DND-41 (cell line): ENCODE data around the gene KRTAP1-5.
"Not testable (repeated sequence)": the region's sequence is repeated elsewhere in the genome, so short reads cannot be mapped to it uniquely, and the experiment has no call there.

Experiments used
- ATAC-seq: fragments of 200-7000 bp; cut with Tn5 transposase; 3 replicates; pipeline ENCODE4 v1.9.1; 2021; ENCODE audit warnings: low read depth; ENCODE audit not compliant: insufficient read depth
- DNase-seq: peaks from one replicate; pipeline ENCODE4 v3.0.0-alpha.2; 2020
- H2AFZ ChIP-seq: 2 replicates; pipeline ENCODE4 v1.6.0; 2012; ENCODE audit warnings: low read depth, low read length
- H3K27ac ChIP-seq: 2 replicates; pipeline ENCODE4 v1.5.1; 2012; ENCODE audit warnings: low read length, inconsistent platforms
- H3K27me3 ChIP-seq: fragments of 200-600 bp; sonication (generic); 2 replicates; pipeline ENCODE4 v1.6.0; 2012; ENCODE audit warnings: low read length, mild to moderate bottlenecking, inconsistent platforms; ENCODE audit not compliant: insufficient read depth, poor library complexity
- H3K36me3 ChIP-seq: 2 replicates; pipeline ENCODE4 v1.5.1; 2012; ENCODE audit warnings: low read length, inconsistent platforms; ENCODE audit not compliant: insufficient read depth
- H3K4me1 ChIP-seq: 2 replicates; pipeline ENCODE4 v1.5.1; 2012; ENCODE audit warnings: mild to moderate bottlenecking, low read length; ENCODE audit not compliant: insufficient read depth
- H3K4me2 ChIP-seq: 2 replicates; pipeline ENCODE4 v1.6.0; 2012; ENCODE audit warnings: mild to moderate bottlenecking, moderate library complexity, low read length, inconsistent platforms; ENCODE audit not compliant: insufficient read depth
- H3K4me3 ChIP-seq, 2 experiments: fragments of 200-600 bp in 1 of 2; shearing (Covaris generic) in 1 of 2; 2 replicates each; pipeline ENCODE4 v1.5.1; 2012 to 2016; ENCODE audit warnings: inconsistent platforms in 2 of 2, low read length in 2 of 2, mild to moderate bottlenecking in 2 of 2, low read depth in 1 of 2, moderate library complexity in 1 of 2
- H3K79me2 ChIP-seq: 2 replicates; pipeline ENCODE4 v1.6.0; 2012; ENCODE audit warnings: low read length, inconsistent platforms; ENCODE audit not compliant: insufficient read depth
- H3K9ac ChIP-seq: 2 replicates; pipeline ENCODE4 v1.6.0; 2012; ENCODE audit warnings: low read depth, mild to moderate bottlenecking, inconsistent platforms, low read length, moderate library complexity
- H3K9me3 ChIP-seq: 2 replicates; pipeline ENCODE4 v1.5.1; 2012; ENCODE audit warnings: low read length, moderate library complexity, mild to moderate bottlenecking, inconsistent platforms; ENCODE audit not compliant: insufficient read depth, severe bottlenecking
- H4K20me1 ChIP-seq: 2 replicates; pipeline ENCODE4 v1.6.0; 2012; ENCODE audit warnings: low read length; ENCODE audit not compliant: insufficient read depth
- CTCF ChIP-seq: IDR thresholded peaks from 2 replicates; pipeline ENCODE4 v1.5.1; 2012; ENCODE audit warnings: borderline replicate concordance, low read length, moderate library complexity, mild to moderate bottlenecking; ENCODE audit not compliant: poor library complexity, severe bottlenecking; ENCODE audit errors: extremely low read depth
- EZH2 ChIP-seq: IDR thresholded peaks from 3 replicates; pipeline ENCODE4 v1.6.1; 2012; ENCODE audit warnings: borderline replicate concordance, low read depth, mild to moderate bottlenecking, moderate library complexity, low read length, inconsistent platforms; ENCODE audit not compliant: severe bottlenecking

Gene KRTAP1-5

GRCh38 chr17:41063449-41063848, 36.4 kb upstream of the KRTAP1-5 start:
- TF ChIP-seq CTCF (no peak), EZH2 (no peak)
- ATAC-seq (no peak), DNase-seq (no peak)
- no peaks in the 10 kb centered on the region for H3K79me2 ChIP-seq
- no peaks in the 10 kb centered on the region for H4K20me1 ChIP-seq
- no peaks in the 10 kb centered on the region for H3K4me1 ChIP-seq
- H3K36me3 ChIP-seq = no peaks in the 10 kb centered on the region
- no peak overlapping the region for H2AFZ ChIP-seq
- no peak overlapping the region for H3K4me3 ChIP-seq
- H3K9ac ChIP-seq = no peak overlapping the region
- no peak overlapping the region for H3K4me2 ChIP-seq
- no peaks in the 10 kb centered on the region for H3K9me3 ChIP-seq
- no peaks in the 10 kb centered on the region for H3K27me3 ChIP-seq
- H3K27ac ChIP-seq = no peak overlapping the region

DNA sequence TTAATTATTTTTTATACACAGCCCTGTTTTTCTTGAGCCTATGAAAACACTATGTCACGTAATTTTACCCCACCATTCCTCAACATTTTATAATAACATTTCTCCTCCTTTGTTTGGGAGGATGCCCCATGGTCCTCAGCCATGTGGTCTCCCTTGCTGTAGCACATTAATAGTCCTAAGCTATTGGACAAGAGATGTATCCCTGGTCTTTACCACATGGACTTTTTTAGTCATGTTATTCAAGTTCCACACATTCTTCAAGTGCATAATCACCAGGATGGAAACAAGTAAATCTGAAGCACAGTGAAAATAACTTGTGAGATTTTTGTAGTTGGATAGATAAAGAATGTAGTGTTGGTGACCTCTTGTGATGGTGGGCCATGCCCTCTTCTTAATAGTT, 35.0 kb upstream of the KRTAP1-5 start:
- no peak for TF ChIP-seq CTCF
- no peak for TF ChIP-seq EZH2
- H3K4me2 ChIP-seq = no peak overlapping the region

DNA sequence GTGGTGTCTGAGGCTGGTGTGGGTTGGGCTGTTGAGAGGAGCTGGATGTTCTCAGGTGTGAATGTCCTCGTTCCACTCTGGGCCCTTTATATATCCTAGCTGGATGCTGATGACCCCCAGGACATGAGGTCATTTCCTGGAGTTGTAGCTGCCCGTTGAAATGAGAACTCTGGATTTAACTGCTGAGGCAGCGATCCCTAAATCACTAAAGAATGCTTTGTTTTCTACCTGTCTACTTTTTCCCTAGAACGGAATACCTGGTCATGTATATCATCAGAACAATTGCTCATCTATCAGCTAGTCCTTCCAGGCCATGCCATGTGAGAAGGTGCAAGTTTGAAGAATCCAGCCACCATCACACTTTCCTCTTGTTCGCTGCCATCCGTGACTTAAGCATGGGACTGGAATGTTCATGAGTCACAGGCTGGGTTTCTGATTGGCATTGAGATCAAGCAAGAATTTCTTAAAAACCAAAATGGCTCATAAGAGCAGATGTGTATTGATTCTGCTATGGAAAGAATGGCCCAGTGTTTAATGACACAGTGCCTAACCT, 33.1 kb upstream of the KRTAP1-5 start, which contains the start of gene KRTAP2-3:
KRTAP2-3 (minus strand) TSS at position 63 of the 553 bp plus-strand sequence. CDS start 64 bp downstream, outside the sequence.
- Histone ChIP-seq H3K4me3 (no peak within 1 kb of the TSS), H3K9me3 (no peaks in the 10 kb centered on the region), H2AFZ (no peak within 1 kb of the TSS), H3K27me3 (no peaks in the 10 kb centered on the region), H3K9ac (no peak within 1 kb of the TSS), H3K4me2 (no peak within 1 kb of the TSS), H4K20me1 (no peaks in the 10 kb centered on the region), H3K27ac (no peak within 1 kb of the TSS), H3K4me1 (no peaks in the 10 kb centered on the region), H3K79me2 (no peaks in the 10 kb centered on the region), H3K36me3 (no peaks in the 10 kb centered on the region)
- ATAC-seq (no peak), DNase-seq (no peak)
- TF ChIP-seq EZH2 (no peak), CTCF (no peak)

More for the DNA sequence above, 35.0 kb upstream of the KRTAP1-5 start:
- Histone ChIP-seq H3K9ac (no peak overlapping the region), H3K79me2 (no peaks in the 10 kb centered on the region), H3K36me3 (no peaks in the 10 kb centered on the region), H3K9me3 (no peaks in the 10 kb centered on the region), H2AFZ (no peak overlapping the region), H3K27ac (no peak overlapping the region), H4K20me1 (no peaks in the 10 kb centered on the region), H3K27me3 (no peaks in the 10 kb centered on the region), H3K4me3 (no peak overlapping the region), H3K4me1 (no peaks in the 10 kb centered on the region)
- ATAC-seq (no peak), DNase-seq (no peak)

DNA sequence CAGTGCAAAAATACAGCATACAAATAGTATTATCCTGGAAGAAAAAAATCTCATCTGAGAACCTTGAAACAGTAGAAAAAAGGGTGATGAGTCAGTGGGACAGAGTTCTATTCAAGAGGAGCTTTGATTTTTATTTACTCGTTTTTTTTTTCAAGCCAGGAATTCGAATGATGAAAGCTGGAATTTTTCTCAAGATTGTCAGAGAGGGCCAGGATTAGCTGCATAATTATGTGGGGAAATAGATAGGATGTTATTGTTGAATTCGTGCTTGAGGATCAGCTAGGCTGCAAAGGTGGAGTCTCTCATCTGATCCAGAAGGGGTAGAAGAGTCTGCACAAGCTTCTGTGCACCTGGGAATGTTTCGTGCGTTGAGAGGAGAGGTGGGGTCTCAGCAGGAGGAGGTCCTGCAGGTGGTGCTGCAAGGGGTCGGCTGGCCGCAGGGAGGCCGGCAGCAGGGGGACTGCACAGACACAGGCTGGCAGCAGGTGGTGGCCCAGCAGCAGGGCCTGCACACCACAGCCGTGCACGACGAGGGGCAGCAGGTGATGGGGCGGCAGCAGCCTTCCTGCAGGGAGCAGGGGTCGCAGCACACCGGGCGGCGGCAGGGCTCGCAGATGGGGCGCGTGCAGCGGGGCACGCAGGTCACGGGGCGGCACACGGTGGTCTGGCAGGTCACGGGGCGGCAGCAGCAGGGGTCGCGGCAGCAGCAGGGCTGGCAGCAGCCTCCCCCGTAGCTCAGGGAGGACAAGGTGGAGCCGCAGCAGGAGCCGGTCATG, 32.5 kb upstream of the KRTAP1-5 start:
- H2AFZ ChIP-seq, H3K4me1 ChIP-seq, H3K27ac ChIP-seq, H3K4me2 ChIP-seq, H3K4me3 ChIP-seq, H3K9ac ChIP-seq, H3K9me3 ChIP-seq, H3K27me3 ChIP-seq, H3K36me3 ChIP-seq, H4K20me1 ChIP-seq, ATAC-seq, H3K79me2 ChIP-seq, DNase-seq: not testable (repeated sequence)
